HepG2 (cell line): ENCODE data around the gene WTAP. TPM values are rescaled to one million over a fixed set of nuclear protein-coding genes. Genes with fewer than 3 reads are reported as not detected.

Experiments
- EED ChIP-seq: sonication (generic); formaldehyde crosslinking; IDR thresholded peaks from 2 replicates; pipeline ENCODE4 v1.5.0; 2020; ENCODE audit warnings: mild to moderate bottlenecking, missing genetic modification reagents
- ELF4 ChIP-seq: sonication (generic); formaldehyde crosslinking; IDR thresholded peaks from 2 replicates; pipeline ENCODE4 v1.5.0; 2020; ENCODE audit warnings: missing genetic modification reagents, mild to moderate bottlenecking, moderate library complexity, borderline replicate concordance
- HNF1B ChIP-seq: sonication (generic); formaldehyde crosslinking; IDR thresholded peaks from 2 replicates; pipeline ENCODE4 v1.5.1; 2020; ENCODE audit warnings: mild to moderate bottlenecking, moderate library complexity, missing genetic modification reagents
- HNRNPH1 ChIP-seq: fragments of 200-400 bp; formaldehyde crosslinking; optimal IDR thresholded peaks from 2 replicates; pipeline ENCODE3; 2017; ENCODE audit warnings: mild to moderate bottlenecking, low read depth, low read length
- HOXA9 ChIP-seq: sonication (generic); formaldehyde crosslinking; IDR thresholded peaks from 2 replicates; pipeline ENCODE4 v1.8.1; 2022; ENCODE audit warnings: missing genetic modification reagents, mild to moderate bottlenecking, moderate library complexity, borderline replicate concordance
- ISL2 ChIP-seq: sonication (generic); formaldehyde crosslinking; IDR thresholded peaks from 2 replicates; pipeline ENCODE4 v1.5.0; 2020; ENCODE audit warnings: missing genetic modification reagents
- KLF11 ChIP-seq: IDR thresholded peaks from 2 replicates; pipeline ENCODE4 v1.6.1; 2016; ENCODE audit warnings: missing compliant biosample characterization
- KLF13 ChIP-seq: sonication (generic); formaldehyde crosslinking; IDR thresholded peaks from 2 replicates; pipeline ENCODE4 v1.4.0; 2020; ENCODE audit warnings: mild to moderate bottlenecking, missing genetic modification reagents
- MAFG ChIP-seq: sonication (generic); formaldehyde crosslinking; IDR thresholded peaks from 2 replicates; pipeline ENCODE4 v1.5.1; 2020; ENCODE audit warnings: mild to moderate bottlenecking, missing genetic modification reagents
- PATZ1 ChIP-seq: sonication (generic); formaldehyde crosslinking; IDR thresholded peaks from 2 replicates; pipeline ENCODE4 v1.4.0; 2020; ENCODE audit warnings: missing genetic modification reagents
- RBM22 ChIP-seq: fragments of 200-400 bp; formaldehyde crosslinking; optimal IDR thresholded peaks from 2 replicates; pipeline ENCODE3; 2017; ENCODE audit warnings: mild to moderate bottlenecking, low read length, moderate library complexity
- REPIN1 ChIP-seq: sonication (generic); formaldehyde crosslinking; IDR thresholded peaks from 2 replicates; pipeline ENCODE4 v1.8.0; 2022; ENCODE audit warnings: missing genetic modification reagents, low read depth, mild to moderate bottlenecking, borderline replicate concordance
- ZFP82 ChIP-seq: sonication (generic); formaldehyde crosslinking; IDR thresholded peaks from 2 replicates; pipeline ENCODE4 v1.5.1; 2020; ENCODE audit warnings: mild to moderate bottlenecking, missing genetic modification reagents, borderline replicate concordance
- ZNF530 ChIP-seq: sonication (generic); formaldehyde crosslinking; IDR thresholded peaks from 2 replicates; pipeline ENCODE4 v1.5.0; 2020; ENCODE audit warnings: low read depth, mild to moderate bottlenecking, missing genetic modification reagents
- ZNF569 ChIP-seq: sonication (generic); formaldehyde crosslinking; IDR thresholded peaks from 2 replicates; pipeline ENCODE4 v1.5.0; 2020; ENCODE audit warnings: mild to moderate bottlenecking, missing genetic modification reagents, moderate library complexity, borderline replicate concordance
- ZNF713 ChIP-seq: sonication (generic); formaldehyde crosslinking; IDR thresholded peaks from 2 replicates; pipeline ENCODE4 v1.4.0; 2020; ENCODE audit warnings: mild to moderate bottlenecking, missing genetic modification reagents
- ZNF839 ChIP-seq: sonication (generic); formaldehyde crosslinking; IDR thresholded peaks from 2 replicates; pipeline ENCODE4 v1.4.0; 2020; ENCODE audit warnings: missing genetic modification reagents, mild to moderate bottlenecking, borderline replicate concordance
- polyA plus RNA-seq, 8 experiments: library from polyadenylated mRNA; depleted of rRNA in 3 of 8; stranded (reverse) in 7 of 8; unstranded in 1 of 8; fragments of >200 nt; fragmentation: Illumina TruSeq in 4 of 8; extraction: Trizol in 4 of 8; gene quantifications; 2 replicates each; pipeline versions ENCODE4 v1.2.1 to v1.2.3, GENCODE V29; 2011 to 2016; ENCODE audit warnings: low read depth in 4 of 8, missing spikeins in 1 of 8, mixed read lengths in 1 of 8; ENCODE audit not compliant: insufficient read depth in 1 of 8
- total RNA-seq, 5 experiments: library from RNA; depleted of rRNA; stranded (reverse); fragments of >200 nt; fragmentation: Illumina TruSeq; extraction: Trizol; gene quantifications; 2 replicates each; pipeline ENCODE4 v1.2.3, GENCODE V29; 2016; ENCODE audit warnings: low read depth in 1 of 5
- TF ChIP-seq, protein P1 (sequence below): sonication (generic); formaldehyde crosslinking; IDR thresholded peaks from 2 replicates; pipeline ENCODE4 v1.5.0; 2020; ENCODE audit warnings: mild to moderate bottlenecking, missing genetic modification reagents
- TF ChIP-seq, protein P2 (sequence below): sonication (generic); formaldehyde crosslinking; IDR thresholded peaks from 2 replicates; pipeline ENCODE4 v1.5.0; 2020; ENCODE audit warnings: mild to moderate bottlenecking, missing genetic modification reagents, moderate library complexity
- TF ChIP-seq, protein P3 (sequence below): sonication (generic); formaldehyde crosslinking; IDR thresholded peaks from 2 replicates; pipeline ENCODE4 v1.5.1; 2020; ENCODE audit warnings: mild to moderate bottlenecking, missing genetic modification reagents, borderline replicate concordance

WTAP gene
- total and polyA plus RNA-seq, 2 of the 13 experiments (the other 11 are each of a cell fraction or from before 2014, with no cell fraction given), result 31.6 to 167 TPM

DNA sequence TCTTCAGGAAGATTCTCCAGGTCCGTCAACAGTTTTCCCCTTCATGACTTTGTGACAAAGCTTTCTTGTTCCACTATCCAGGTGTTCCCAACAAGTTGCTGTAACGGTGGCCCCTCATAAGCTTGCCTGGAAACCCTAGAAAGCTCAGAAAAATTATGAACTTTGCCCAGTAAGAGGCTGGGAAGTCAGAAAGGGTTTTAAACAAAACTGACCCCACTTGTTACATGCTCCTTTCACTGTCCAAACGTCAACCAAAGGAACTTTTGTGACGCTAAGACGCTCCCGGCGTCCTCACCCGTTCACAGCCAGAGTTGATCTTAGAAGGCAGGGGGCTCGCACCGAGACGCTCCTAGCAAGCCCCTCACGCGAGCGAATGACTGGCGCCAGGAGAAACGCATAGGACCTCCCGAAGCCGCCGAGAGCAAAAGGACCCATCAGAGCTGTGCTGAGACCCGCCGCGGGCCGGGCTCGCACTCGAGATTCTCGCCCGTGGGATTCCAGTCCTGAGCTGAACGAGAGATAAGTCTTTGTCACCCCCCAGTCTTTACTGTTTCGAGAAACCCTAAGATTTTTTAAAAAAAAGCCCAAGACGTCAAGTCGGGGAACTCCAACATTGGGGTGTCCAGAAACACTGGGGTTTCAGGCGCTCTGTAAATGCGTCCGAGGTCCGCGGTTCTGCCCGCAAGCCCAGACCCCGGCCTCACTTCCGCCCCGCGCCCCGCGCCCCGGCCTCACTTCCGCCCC is 34.0 kb downstream of the WTAP start (continued):
- TF ChIP-seq HNRNPH1 (no peak), HNF1B (CRISPR knock-in tag) (peak; percentile 54; the same call in 1 of the 2 replicates), REPIN1 (CRISPR knock-in tag) (peak; percentile 21), EED (CRISPR knock-in tag) (no peak), ZNF530 (CRISPR knock-in tag) (0 out of 2 replicates have a peak, but pooled peaks have one; percentile 22), ZNF569 (no peak), PATZ1 (CRISPR knock-in tag) (no peak), ISL2 (CRISPR knock-in tag) (no peak), ZNF839 (CRISPR knock-in tag) (no peak), MAFG (no peak), HOXA9 (CRISPR knock-in tag) (no peak), ZFP82 (CRISPR knock-in tag) (0 out of 2 replicates have a peak, but pooled peaks have one; percentile 84), RBM22 (peak; percentile 68), ELF4 (CRISPR knock-in tag) (no peak; the same call in 1 of the 2 replicates), KLF11 (CRISPR knock-in tag) (no peak), KLF13 (CRISPR knock-in tag) (no peak), ZNF713 (no peak)
- TF ChIP-seq, protein P1, sequence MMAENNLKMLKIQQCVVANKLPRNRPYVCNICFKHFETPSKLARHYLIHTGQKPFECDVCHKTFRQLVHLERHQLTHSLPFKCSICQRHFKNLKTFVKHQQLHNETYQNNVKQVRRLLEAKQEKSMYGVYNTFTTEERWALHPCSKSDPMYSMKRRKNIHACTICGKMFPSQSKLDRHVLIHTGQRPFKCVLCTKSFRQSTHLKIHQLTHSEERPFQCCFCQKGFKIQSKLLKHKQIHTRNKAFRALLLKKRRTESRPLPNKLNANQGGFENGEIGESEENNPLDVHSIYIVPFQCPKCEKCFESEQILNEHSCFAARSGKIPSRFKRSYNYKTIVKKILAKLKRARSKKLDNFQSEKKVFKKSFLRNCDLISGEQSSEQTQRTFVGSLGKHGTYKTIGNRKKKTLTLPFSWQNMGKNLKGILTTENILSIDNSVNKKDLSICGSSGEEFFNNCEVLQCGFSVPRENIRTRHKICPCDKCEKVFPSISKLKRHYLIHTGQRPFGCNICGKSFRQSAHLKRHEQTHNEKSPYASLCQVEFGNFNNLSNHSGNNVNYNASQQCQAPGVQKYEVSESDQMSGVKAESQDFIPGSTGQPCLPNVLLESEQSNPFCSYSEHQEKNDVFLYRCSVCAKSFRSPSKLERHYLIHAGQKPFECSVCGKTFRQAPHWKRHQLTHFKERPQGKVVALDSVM (CRISPR knock-in tag), result peak; percentile 4; the same call in 1 of the 2 replicates
- TF ChIP-seq, protein P2, sequence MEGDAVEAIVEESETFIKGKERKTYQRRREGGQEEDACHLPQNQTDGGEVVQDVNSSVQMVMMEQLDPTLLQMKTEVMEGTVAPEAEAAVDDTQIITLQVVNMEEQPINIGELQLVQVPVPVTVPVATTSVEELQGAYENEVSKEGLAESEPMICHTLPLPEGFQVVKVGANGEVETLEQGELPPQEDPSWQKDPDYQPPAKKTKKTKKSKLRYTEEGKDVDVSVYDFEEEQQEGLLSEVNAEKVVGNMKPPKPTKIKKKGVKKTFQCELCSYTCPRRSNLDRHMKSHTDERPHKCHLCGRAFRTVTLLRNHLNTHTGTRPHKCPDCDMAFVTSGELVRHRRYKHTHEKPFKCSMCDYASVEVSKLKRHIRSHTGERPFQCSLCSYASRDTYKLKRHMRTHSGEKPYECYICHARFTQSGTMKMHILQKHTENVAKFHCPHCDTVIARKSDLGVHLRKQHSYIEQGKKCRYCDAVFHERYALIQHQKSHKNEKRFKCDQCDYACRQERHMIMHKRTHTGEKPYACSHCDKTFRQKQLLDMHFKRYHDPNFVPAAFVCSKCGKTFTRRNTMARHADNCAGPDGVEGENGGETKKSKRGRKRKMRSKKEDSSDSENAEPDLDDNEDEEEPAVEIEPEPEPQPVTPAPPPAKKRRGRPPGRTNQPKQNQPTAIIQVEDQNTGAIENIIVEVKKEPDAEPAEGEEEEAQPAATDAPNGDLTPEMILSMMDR (CRISPR knock-in tag), result no peak
- TF ChIP-seq, protein P3, sequence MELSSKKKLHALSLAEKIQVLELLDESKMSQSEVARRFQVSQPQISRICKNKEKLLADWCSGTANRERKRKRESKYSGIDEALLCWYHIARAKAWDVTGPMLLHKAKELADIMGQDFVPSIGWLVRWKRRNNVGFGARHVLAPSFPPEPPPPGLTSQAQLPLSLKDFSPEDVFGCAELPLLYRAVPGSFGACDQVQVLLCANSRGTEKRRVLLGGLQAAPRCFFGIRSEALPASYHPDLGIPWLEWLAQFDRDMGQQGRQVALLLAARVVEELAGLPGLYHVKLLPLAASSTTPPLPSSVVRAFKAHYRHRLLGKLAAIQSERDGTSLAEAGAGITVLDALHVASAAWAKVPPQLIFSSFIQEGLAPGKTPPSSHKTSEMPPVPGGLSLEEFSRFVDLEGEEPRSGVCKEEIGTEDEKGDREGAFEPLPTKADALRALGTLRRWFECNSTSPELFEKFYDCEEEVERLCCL, result no peak
